ENCODE data around the gene KLHL29. TPM values are rescaled to one million over a fixed set of nuclear protein-coding genes. Genes with fewer than 3 reads are reported as not detected.

Gene KLHL29
- total RNA-seq, 1 donor from 2014 or later = 5.0 TPM

GRCh38 chr2:23595601-23596251 is 210.7 kb downstream of the KLHL29 start:
- H3K9me3 Mint-ChIP-seq (ENCODE audit: unreplicated experiment) = no peaks in the 10 kb centered on the region
- no peak overlapping the region for H3K4me3 Mint-ChIP-seq (ENCODE audit: unreplicated experiment)
- H3K27me3 Mint-ChIP-seq (ENCODE audit: unreplicated experiment) = no peaks in the 10 kb centered on the region
- H3K4me1 Mint-ChIP-seq (ENCODE audit: unreplicated experiment) = peaks cover 34% of the 10 kb centered on the region
- no peak for DNase-seq (ENCODE audit: extremely low spot score, unreplicated experiment)
- TF ChIP-seq, protein P1, sequence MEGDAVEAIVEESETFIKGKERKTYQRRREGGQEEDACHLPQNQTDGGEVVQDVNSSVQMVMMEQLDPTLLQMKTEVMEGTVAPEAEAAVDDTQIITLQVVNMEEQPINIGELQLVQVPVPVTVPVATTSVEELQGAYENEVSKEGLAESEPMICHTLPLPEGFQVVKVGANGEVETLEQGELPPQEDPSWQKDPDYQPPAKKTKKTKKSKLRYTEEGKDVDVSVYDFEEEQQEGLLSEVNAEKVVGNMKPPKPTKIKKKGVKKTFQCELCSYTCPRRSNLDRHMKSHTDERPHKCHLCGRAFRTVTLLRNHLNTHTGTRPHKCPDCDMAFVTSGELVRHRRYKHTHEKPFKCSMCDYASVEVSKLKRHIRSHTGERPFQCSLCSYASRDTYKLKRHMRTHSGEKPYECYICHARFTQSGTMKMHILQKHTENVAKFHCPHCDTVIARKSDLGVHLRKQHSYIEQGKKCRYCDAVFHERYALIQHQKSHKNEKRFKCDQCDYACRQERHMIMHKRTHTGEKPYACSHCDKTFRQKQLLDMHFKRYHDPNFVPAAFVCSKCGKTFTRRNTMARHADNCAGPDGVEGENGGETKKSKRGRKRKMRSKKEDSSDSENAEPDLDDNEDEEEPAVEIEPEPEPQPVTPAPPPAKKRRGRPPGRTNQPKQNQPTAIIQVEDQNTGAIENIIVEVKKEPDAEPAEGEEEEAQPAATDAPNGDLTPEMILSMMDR (IDR thresholded peaks at IDR 0.05) = no peak
- H3K36me3 Mint-ChIP-seq (ENCODE audit: unreplicated experiment) = no peaks in the 10 kb centered on the region
- peak overlapping the region; percentile 65 for H3K27ac Mint-ChIP-seq (ENCODE audit: unreplicated experiment)

- H3K27ac Mint-ChIP-seq (ENCODE audit: unreplicated experiment) = peak overlapping the region; percentile 60
- no peaks in the 10 kb centered on the region for H3K9me3 Mint-ChIP-seq (ENCODE audit: unreplicated experiment)
- no peak for DNase-seq (ENCODE audit: extremely low spot score, unreplicated experiment)
- H3K4me1 Mint-ChIP-seq (ENCODE audit: unreplicated experiment) = peaks cover 34% of the 10 kb centered on the region
- TF ChIP-seq, protein P1 (IDR thresholded peaks at IDR 0.05) = no peak
- no peak overlapping the region for H3K4me3 Mint-ChIP-seq (ENCODE audit: unreplicated experiment)
- no peaks in the 10 kb centered on the region for H3K36me3 Mint-ChIP-seq (ENCODE audit: unreplicated experiment)
- no peaks in the 10 kb centered on the region for H3K27me3 Mint-ChIP-seq (ENCODE audit: unreplicated experiment)
Observed at GRCh38 chr2:23596316-23596885, 211.4 kb downstream of the KLHL29 start.

- TF ChIP-seq, protein P1 (IDR thresholded peaks at IDR 0.05) = no peak
- no peak for DNase-seq (ENCODE audit: extremely low spot score, unreplicated experiment)
- H3K4me1 Mint-ChIP-seq (ENCODE audit: unreplicated experiment) = peaks cover 45% of the 10 kb centered on the region
- no peaks in the 10 kb centered on the region for H3K9me3 Mint-ChIP-seq (ENCODE audit: unreplicated experiment)
- H3K27ac Mint-ChIP-seq (ENCODE audit: unreplicated experiment) = no peak overlapping the region
- no peak overlapping the region for H3K4me3 Mint-ChIP-seq (ENCODE audit: unreplicated experiment)
- H3K36me3 Mint-ChIP-seq (ENCODE audit: unreplicated experiment) = no peaks in the 10 kb centered on the region
- no peaks in the 10 kb centered on the region for H3K27me3 Mint-ChIP-seq (ENCODE audit: unreplicated experiment)
Observed at GRCh38 chr2:23597687-23598086, 212.7 kb downstream of the KLHL29 start.

DNA sequence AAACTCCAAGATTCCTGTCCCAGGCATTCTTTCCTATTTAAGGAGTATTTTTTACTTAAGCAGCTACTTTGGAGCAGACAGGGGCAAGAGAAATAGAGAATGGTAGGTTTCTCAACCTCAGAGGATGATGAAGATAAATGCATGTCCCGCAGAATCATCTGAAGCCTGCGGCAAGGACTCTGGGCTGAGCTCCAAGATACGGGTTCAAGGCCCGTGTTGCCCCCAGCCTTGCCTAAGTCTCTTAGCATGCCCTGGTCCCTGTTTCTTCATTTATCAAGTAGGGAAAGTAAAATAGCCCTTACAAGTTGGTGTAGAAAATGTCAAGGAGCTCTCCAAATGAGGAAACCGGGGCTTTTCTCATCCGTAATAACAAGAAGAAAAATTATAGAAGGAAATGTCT is 214.0 kb downstream of the KLHL29 start:
- H3K27me3 Mint-ChIP-seq (ENCODE audit: unreplicated experiment) = no peaks in the 10 kb centered on the region
- H3K36me3 Mint-ChIP-seq (ENCODE audit: unreplicated experiment) = no peaks in the 10 kb centered on the region
- no peak for DNase-seq (ENCODE audit: extremely low spot score, unreplicated experiment)
- H3K9me3 Mint-ChIP-seq (ENCODE audit: unreplicated experiment) = no peaks in the 10 kb centered on the region
- H3K4me3 Mint-ChIP-seq (ENCODE audit: unreplicated experiment) = no peak overlapping the region
- no peak overlapping the region for H3K27ac Mint-ChIP-seq (ENCODE audit: unreplicated experiment)
- peaks cover 33% of the 10 kb centered on the region for H3K4me1 Mint-ChIP-seq (ENCODE audit: unreplicated experiment)
- TF ChIP-seq, protein P1 (IDR thresholded peaks at IDR 0.05) = no peak

GRCh38 chr2:23599667-23600066 is 214.7 kb downstream of the KLHL29 start:
- H3K4me3 Mint-ChIP-seq (ENCODE audit: unreplicated experiment) = no peak overlapping the region
- H3K36me3 Mint-ChIP-seq (ENCODE audit: unreplicated experiment) = no peaks in the 10 kb centered on the region
- peaks cover 26% of the 10 kb centered on the region for H3K4me1 Mint-ChIP-seq (ENCODE audit: unreplicated experiment)
- TF ChIP-seq, protein P1 (IDR thresholded peaks at IDR 0.05) = no peak
- no peaks in the 10 kb centered on the region for H3K27me3 Mint-ChIP-seq (ENCODE audit: unreplicated experiment)
- no peak overlapping the region for H3K27ac Mint-ChIP-seq (ENCODE audit: unreplicated experiment)
- H3K9me3 Mint-ChIP-seq (ENCODE audit: unreplicated experiment) = no peaks in the 10 kb centered on the region
- no peak for DNase-seq (ENCODE audit: extremely low spot score, unreplicated experiment)
